SK-N-SH treated with all-trans-retinoic acid at 6 μM for 48 hours (cell line): ENCODE data around the gene RABGAP1L.

Source experiments
- ZC3H10 ChIP-seq: fragments of 250-450 bp; sonication (Bioruptor Pico); IDR thresholded peaks from 2 replicates; pipeline ENCODE4 v1.5.1; 2021; ENCODE audit warnings: mild to moderate bottlenecking, moderate library complexity
- ZFP30 ChIP-seq: fragments of 450-650 bp; formaldehyde crosslinking; IDR thresholded peaks from 2 replicates; pipeline ENCODE4 v1.5.0; 2022; ENCODE audit warnings: mild to moderate bottlenecking, moderate library complexity

- TF ChIP-seq ZFP30 (CRISPR knock-in tag) (no peak), ZC3H10 (CRISPR knock-in tag) (no peak)
Observed at GRCh38 chr1:174191349-174191862, 32.1 kb downstream of the RABGAP1L start.
